GM19025 (cell line): ENCODE data around the gene NID2.

ENCODE experiments used
- ATAC-seq: cut with Tn5 transposase; IDR thresholded peaks from one replicate; pipeline ENCODE4 v1.9.1; 2021; ENCODE audit warnings: mild to moderate bottlenecking, low read depth, moderate library complexity; ENCODE audit not compliant: unreplicated experiment

Gene NID2, protein sequence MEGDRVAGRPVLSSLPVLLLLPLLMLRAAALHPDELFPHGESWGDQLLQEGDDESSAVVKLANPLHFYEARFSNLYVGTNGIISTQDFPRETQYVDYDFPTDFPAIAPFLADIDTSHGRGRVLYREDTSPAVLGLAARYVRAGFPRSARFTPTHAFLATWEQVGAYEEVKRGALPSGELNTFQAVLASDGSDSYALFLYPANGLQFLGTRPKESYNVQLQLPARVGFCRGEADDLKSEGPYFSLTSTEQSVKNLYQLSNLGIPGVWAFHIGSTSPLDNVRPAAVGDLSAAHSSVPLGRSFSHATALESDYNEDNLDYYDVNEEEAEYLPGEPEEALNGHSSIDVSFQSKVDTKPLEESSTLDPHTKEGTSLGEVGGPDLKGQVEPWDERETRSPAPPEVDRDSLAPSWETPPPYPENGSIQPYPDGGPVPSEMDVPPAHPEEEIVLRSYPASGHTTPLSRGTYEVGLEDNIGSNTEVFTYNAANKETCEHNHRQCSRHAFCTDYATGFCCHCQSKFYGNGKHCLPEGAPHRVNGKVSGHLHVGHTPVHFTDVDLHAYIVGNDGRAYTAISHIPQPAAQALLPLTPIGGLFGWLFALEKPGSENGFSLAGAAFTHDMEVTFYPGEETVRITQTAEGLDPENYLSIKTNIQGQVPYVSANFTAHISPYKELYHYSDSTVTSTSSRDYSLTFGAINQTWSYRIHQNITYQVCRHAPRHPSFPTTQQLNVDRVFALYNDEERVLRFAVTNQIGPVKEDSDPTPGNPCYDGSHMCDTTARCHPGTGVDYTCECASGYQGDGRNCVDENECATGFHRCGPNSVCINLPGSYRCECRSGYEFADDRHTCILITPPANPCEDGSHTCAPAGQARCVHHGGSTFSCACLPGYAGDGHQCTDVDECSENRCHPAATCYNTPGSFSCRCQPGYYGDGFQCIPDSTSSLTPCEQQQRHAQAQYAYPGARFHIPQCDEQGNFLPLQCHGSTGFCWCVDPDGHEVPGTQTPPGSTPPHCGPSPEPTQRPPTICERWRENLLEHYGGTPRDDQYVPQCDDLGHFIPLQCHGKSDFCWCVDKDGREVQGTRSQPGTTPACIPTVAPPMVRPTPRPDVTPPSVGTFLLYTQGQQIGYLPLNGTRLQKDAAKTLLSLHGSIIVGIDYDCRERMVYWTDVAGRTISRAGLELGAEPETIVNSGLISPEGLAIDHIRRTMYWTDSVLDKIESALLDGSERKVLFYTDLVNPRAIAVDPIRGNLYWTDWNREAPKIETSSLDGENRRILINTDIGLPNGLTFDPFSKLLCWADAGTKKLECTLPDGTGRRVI (N-terminal part only)

DNA sequence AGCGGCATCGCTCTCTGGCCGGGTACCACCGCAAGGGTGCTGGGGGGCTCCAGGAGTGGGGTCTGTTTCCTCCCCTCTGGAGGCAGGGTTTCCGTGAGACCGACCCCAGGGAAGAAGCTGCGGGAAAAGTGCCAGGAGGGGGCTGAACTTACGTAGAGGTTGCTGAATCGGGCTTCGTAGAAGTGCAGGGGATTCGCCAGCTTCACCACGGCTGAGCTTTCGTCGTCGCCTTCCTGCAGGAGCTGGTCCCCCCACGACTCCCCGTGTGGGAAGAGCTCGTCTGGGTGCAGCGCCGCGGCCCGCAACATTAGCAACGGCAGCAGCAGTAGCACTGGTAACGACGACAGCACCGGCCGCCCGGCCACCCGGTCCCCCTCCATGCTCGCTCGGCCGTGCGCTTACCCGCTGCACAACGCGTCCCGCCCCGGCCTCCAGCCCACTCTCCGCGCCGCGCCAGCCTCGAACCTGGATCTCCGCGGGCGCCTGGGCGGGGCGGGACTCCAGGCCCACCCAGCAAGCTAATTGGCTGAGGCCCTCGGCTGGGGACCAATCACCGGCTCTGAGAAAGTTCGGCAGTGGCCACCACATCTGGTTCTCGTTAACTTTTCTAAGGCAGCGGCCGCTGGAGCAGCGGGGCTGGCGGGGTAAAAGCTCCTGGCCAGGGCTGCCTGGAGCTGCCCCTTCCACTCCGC is at the start of gene NID2:
TSS of gene NID2 (minus strand) at position 445 of the 692 bp plus-strand sequence. CDS start at position 380, 65 bp downstream.
- ATAC-seq: no peak

- no peak for ATAC-seq
These were observed 48.4 kb upstream of the NID2 start for GRCh38 chr14:52117111-52117832.

- ATAC-seq: no peak
These were observed 46.4 kb upstream of the NID2 start for GRCh38 chr14:52115286-52115685.

DNA sequence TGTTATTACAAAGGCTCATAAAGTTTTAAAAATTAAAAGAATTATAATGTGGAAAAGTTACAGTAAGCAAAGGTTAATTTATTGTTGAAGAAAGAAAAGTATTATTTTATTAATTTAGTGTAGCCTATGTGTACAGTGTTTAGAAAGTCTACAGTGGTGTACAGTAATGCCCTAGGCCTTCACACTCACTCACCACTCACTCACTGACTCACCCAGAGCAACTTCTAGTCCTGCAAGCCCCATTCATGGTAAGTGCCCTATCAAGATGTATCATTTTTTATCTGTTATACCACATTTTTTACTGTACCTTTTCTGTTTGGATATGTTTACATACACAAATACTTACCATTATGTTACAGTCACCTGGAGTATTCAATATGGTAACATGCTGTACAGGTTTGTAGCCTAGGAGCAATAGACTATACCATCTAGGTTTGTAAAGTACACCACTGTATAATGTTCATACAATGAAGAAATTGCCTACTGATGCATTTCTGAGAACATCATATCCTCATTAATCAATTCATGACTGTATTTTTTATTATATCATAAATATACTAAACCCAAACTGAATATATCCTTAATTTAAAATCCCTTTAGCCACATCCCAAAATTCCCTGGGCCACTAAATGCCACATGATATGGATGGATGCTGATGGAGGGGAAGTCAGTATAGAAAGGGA is 43.6 kb upstream of the NID2 start:
- ATAC-seq: no peak

GRCh38 chr14:52111583-52111982 is 42.7 kb upstream of the NID2 start:
- no peak for ATAC-seq

- no peak for ATAC-seq
These were observed 41.7 kb upstream of the NID2 start for GRCh38 chr14:52110441-52111086.

DNA sequence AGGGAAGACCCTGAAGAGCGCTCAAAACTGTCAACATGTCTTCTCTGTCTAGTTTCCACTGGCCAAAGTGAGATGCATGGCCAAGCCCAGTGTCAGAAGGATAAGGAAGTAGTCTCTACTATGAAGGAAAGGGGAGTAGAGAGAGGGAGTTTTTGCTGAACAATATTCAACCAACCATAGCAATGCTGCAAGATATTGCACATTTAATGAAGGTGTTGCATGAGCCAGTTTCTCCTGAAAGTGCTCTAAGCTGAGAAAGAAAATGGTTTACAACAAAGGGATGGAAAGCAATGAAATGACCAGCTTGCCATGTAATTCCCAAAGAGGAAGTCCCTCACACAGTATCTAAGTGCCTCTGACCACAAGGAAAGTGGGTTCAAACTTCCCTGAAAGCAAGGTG is 40.0 kb upstream of the NID2 start:
- no peak for ATAC-seq

DNA sequence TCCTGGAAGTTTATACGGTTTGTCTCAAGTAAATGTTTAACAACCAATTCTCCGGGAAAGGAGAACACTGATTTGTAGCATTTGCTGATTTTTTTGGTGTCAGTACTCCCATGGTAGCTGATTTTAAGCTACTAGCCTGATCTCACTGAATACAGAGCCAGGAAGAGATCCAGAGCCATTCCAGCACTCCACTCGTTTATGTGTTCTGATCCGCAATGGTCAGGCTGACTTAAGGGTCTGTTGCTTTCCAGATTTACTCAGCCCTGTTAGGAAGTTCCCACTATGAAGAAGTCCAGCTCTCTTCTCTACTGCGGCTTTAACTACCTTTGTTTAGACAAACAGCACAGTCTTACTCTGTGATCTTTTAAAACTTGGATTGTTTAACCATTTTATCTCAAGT is 38.0 kb upstream of the NID2 start:
- no peak for ATAC-seq

- ATAC-seq: no peak
These were observed 34.6 kb upstream of the NID2 start for GRCh38 chr14:52103416-52103815.

- ATAC-seq: no peak
These were observed 26.9 kb upstream of the NID2 start for GRCh38 chr14:52095794-52096193.

DNA sequence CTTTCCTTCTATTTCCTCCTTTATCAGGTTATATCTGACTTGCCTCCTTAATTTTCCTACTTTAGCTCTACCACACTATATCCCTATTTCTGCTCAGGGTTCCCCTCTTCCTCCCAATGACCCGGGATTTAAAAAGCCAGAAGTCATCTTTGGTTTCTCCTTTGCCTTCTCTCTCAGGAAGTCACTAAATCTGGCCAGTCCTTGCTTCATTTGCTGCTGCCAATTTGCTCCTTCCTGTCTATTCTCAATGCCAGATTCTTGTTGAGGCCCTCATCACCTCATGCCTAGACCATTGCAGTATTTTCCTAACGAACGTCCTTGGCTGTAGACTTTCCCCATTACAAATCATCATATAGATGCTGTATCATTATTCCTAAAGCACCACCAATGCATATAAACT is 26.5 kb upstream of the NID2 start:
- ATAC-seq: no peak

DNA sequence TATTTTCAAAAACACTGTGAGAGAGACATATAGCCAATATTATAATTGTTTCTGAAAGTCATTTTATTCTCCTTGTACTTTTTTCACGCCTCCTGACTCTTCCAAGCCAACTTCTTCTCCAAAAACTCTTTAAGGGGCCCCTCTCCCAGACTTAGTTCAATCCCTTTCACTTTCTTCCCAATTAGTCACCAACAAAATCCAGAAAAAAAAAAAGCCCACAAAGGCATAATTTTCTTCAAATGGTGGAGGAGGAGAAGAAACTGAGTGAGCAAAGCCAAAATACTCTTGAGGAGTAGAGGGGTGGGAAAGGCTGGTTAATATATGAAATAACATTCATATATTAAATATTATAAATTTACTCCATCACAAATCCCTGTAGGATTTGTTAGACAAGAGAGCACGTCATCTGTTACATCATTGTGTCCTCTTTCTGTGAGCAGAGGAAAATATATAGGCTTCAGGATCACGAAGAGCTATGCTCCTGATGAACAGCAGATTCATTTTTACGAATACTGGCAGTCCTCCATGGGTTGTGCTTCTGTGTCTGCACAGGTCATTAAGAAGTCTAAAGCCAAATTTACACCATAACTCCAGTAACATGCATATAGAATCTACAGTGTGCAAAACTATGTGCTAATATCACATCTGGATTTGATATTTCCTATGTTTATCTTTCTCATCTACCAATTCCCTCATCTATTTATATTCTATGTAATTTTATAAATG is 25.9 kb upstream of the NID2 start:
- no peak for ATAC-seq

- ATAC-seq: no peak
These were observed 23.1 kb upstream of the NID2 start for GRCh38 chr14:52091928-52092327.

DNA sequence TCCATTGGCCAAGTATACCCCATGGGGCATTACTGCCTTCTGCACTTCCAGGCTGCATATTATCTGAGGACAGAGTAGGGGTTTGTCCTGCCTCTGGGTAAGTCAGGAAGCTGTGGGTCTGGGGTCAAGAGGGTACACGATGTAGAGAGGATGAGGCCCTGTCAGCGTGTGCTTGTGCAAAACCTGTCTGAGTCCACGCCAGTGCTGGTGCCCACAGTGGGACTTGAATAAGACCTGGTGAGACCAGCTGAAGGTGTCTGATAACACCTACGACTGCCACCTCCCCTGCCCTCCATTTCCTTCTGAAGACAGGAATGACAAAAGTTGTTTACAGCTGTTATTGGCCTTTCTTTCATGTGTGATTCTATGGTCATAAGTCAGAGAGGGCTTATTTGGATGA is 22.1 kb upstream of the NID2 start:
- no peak for ATAC-seq

GRCh38 chr14:52089218-52089617 is 20.4 kb upstream of the NID2 start:
- no peak for ATAC-seq

- ATAC-seq: no peak
These were observed 17.9 kb upstream of the NID2 start for GRCh38 chr14:52086711-52087110.

DNA sequence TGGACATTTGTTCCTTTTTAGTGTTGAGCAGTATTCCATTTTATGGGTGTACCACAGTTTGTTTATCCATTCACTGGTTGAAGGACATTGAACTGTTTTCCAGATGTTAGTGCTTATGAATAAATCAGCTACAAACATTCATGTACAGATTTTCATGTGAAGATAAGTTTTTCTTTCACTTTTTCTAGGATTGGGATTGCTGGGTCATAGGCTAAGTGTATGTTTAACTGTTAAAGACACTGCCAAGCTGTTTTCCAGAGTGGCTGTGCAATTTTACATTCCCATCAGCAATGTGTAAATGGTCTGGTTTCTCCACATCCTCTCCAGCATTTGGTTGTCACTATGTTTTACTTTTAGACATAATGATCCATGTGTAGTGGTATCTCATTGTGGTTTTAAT is 14.0 kb upstream of the NID2 start:
- ATAC-seq: no peak

GRCh38 chr14:52081964-52082363 is 13.1 kb upstream of the NID2 start:
- no peak for ATAC-seq
